IMR-90 (cell line): Measurements from ENCODE around the gene EPB41L4A.

Experiments
- CTCF ChIP-seq: conservative IDR thresholded peaks from 2 replicates; pipeline ENCODE4 v1.5.1; 2012; ENCODE audit warnings: mild to moderate bottlenecking, low read depth, low read length, improper control_type of control experiment
- RAD21 ChIP-seq: IDR thresholded peaks from 2 replicates; pipeline ENCODE4 v1.6.1; 2012; ENCODE audit warnings: low read length, improper control_type of control experiment

- TF ChIP-seq CTCF (no peak), RAD21 (no peak)
Observed at GRCh38 chr5:112344540-112344939, 74.5 kb downstream of the EPB41L4A start.
